GM21737 (cell line): ENCODE data around the gene FRS2.
A peak's percentile ranks its signal among the peaks of the same experiment; 100 is the strongest.

Experiments
- ATAC-seq: cut with Tn5 transposase; IDR thresholded peaks from one replicate; pipeline ENCODE4 v1.9.1; 2021; ENCODE audit warnings: mild to moderate bottlenecking, moderate library complexity; ENCODE audit not compliant: unreplicated experiment

Gene FRS2

GRCh38 chr12:69459477-69459876 lies 10.7 kb upstream of the FRS2 start:
- no peak for ATAC-seq

GRCh38 chr12:69464428-69464827 lies 5.8 kb upstream of the FRS2 start:
- no peak for ATAC-seq

GRCh38 chr12:69466867-69467266 lies 3.3 kb upstream of the FRS2 start:
- ATAC-seq = no peak

- no peak for ATAC-seq
Observed at GRCh38 chr12:69467366-69467765, 2.8 kb upstream of the FRS2 start.

DNA sequence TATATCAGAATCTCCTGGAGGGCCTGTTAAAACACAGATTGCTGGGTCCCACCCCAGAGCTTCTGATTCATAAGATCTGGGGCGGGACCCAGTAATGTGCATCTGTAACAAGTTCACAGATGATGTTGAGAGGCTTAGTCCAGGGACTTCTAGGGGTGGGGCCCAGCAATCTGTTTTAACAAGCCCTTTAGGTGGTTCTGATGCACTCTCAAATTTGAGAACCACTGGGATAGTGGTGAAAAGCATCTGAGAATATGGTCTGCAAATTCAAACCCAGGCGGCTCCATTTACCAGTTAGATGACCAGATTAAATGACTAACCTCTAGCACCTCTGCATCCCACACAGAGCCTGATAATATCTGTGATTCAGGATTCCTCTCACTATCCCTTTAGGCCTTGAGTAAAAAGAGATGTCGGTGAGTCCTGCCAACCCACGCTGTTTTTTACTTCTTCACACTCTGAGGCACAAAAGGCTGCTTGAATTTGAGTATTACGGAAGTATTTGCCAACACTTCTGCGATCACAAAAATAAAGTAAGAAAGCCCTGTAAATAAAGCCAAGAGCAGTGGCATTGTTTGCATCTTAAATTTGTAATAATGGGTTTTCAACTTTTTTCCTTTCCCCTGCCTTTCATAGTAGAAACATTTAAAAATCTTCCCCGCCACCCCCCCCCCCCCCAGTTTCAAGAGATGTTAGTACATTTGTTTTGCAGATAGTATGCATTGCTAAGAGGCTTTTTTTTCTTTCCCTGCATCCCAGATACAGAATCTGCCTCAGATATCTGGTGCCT lies 1.8 kb upstream of the FRS2 start:
- no peak for ATAC-seq

DNA sequence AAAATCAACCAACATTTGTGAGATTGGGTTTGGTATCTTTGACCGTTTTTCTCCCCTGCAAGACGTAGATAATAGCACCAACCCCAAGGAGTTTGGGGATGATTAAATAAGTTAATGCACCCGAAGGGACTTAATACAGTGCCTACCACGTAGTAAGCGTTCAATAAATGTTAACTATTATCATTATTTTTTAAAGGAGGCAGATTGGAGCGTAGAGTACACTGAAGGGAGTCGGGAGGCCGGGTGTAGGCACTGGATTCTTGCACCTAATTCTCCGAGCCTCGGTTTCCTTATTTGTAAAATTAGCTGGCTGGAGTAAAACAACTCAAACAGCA lies 367 bp upstream of the FRS2 start:
- ATAC-seq = peak; percentile 7

- ATAC-seq = no peak
Observed at GRCh38 chr12:69471076-69471430, 865 bp downstream of the FRS2 start.

GRCh38 chr12:69471667-69472385 lies 1.6 kb downstream of the FRS2 start:
- ATAC-seq = no peak

DNA sequence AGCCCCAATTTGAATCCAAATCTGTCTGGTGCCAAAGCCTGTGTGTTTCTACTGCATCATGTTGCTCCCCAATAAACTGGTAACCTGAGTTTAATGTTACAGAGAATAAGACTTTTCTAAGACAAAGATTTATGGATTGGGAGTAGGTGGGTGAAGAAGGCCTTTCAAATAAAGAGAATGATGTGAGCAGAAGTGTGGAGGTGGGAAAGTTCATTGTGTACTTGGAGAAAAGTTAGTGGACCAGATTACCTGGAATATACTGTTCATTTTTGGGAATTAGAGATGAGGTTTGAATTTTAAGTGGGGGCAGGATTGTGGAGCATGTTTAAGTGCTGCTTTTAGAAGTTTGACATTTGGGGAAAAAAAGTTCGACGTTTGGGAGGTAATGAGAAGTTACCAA lies 3.1 kb downstream of the FRS2 start:
- ATAC-seq = no peak

DNA sequence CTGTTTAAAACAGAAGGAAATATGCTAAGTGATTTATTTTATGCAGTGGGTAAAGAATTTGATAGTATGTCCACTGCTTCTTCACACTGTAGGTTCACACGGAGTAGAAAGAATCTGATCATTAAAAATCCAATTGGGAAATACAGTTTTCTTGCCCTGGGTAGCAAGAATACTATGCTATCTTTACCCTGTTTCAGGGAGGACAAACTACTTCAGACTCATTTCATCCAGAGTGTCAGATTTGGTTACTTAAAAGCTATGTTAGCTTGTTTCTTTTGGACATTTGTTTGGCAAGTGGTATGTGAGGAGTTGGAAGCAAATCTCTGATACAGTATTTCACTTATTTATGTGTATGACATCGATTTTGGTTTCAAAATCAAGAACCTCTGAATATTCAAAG lies 4.3 kb downstream of the FRS2 start:
- no peak for ATAC-seq

- ATAC-seq = no peak
Observed at GRCh38 chr12:69475237-69475975, 5.2 kb downstream of the FRS2 start.

DNA sequence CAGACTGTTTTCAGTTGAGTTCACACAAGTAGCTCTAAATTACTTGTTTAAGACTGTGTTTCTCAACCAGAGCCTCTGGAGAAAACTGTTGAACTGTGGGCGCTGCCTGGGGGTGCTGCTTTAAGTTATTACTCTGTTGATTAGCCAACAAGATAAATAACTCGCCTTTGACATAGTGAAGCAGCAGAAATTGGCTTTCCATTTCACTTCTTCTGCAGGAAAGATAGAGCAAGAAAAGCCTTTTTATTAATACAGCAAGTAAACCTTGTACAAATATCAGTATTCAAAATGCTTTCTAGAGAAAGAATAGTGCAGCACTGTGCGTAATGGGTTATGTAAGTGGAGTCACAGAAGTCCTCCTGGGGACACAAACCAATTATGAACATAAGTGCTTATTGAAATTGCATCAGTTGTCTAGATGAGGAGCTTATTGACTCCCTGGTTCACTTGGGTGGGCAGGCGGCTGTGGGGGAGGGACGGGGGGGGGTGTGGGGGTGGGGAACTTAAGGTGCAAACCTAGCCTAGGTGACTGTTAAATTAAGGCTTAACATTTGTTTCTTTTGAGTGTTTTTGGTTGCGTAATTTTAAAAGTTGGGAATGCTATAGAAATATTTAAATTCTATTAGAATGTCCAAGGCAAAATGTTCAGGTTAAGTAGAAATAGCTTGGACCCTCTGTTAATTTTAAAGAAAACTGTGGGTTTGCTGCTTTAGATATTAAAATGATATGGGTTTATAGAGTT lies 6.3 kb downstream of the FRS2 start:
- ATAC-seq = no peak

- ATAC-seq = no peak
Observed at GRCh38 chr12:69479675-69480074, 9.5 kb downstream of the FRS2 start.

DNA sequence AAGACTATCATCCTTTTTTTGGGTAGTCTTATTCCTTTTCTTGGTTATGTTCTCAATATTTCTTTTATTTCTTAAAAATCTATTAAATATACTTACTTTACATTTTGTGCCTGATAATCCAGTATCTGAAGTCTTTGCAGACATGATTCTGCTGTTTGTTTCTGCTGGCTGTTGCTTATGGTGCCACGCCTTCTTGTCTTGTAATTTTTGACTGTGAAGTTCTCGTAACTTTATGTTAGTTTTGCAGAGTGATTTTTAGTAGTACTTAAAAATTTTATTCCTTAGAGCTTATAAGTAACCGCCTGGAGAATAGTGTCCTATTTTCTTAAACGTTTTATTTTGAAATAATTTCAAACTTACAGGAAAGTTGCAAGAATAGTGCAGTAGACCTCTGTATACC lies 10.5 kb downstream of the FRS2 start:
- no peak for ATAC-seq

DNA sequence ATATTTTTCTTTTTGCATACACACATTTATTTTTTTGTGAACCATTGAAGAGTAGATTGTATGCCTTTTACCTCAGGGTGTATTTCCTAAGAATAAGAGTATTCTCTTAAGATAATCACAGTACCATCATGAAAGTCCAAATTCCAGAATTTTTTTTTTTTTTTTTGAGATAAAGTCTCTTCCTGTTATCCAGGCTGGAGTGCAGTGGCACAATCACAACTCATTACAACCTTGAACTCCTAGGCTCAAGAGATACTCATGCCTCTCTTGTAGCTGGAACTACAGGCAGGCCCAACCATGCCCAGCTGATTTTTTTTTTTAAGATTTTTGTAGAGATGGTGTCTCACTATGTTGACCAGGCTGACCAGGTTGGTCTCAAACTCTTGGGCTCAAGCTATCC lies 10.9 kb downstream of the FRS2 start:
- no peak for ATAC-seq

GRCh38 chr12:69483700-69484099 lies 13.5 kb downstream of the FRS2 start:
- no peak for ATAC-seq

DNA sequence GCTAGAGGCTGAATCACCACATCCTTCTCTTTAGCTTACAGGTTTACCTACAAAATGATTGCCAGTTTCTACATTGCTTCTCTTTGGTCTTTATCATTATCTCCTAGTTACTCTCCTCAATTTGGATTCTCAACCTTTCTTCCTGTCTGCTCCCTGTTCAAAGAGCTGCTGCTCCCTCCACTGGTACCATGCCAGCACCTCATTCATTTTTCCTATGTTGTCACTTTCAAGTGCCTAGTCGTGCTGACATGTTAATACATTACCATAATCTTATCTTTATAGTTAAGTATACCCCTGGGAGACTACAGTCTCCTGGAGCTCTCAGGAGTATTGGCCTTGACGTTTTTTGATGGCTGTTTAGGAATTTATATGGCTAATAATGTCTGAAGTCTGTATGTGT lies 14.2 kb downstream of the FRS2 start:
- ATAC-seq = no peak

DNA sequence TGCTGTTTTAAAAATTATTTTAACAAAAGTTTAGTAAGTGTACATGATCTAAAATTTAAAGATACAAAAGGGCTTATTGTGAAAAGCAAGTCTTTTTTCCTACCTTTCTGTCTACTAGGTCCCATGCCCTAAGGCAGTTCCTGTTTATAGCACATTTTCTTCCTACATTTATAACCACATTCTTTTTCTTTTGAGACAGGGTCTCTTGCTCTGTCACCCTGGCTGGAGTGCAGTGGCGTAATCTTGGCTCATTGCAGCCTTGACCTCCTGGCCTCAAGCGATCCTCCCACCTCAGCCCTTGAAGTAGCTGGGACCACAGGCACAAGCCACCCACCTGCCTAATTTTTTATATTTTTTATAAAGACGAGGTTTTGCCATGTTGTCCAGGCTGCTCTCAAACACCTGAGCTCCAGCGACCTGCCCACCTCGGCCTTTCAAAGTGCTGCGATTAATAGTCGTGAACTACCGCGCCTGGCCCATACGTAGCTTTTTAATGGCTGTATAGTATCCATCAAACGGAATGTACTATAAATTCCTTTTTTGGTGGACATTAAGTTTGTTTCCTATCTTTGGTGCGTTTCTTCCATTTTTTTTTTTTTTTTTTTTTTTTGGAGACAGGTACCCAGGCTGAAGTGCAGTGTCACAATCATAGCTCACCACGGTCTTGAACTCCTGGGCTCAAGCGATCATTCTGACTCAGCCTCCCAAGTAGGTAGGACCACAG lies 20.9 kb downstream of the FRS2 start:
- ATAC-seq = no peak

- ATAC-seq = no peak
Observed at GRCh38 chr12:69492739-69493138, 22.6 kb downstream of the FRS2 start.

DNA sequence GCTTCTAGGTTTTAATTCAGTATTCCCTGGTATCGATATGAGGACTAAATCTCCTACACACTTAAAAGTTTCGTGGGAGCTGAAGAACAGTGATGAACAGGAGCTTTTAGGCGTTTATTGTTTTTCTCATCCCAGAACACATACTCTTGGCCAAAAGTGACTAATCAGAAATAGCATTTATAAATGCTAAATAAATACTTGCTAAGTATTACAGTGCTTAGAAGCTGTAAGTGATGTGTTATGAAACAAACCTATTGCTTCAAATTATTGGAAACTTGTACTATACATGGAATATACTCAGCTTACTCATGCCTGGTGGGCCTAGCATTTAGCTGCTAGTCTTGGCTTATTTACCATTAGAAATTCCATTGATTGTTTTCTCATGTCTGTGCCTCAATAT lies 24.9 kb downstream of the FRS2 start:
- ATAC-seq = no peak
